GM19463 (cell line): ENCODE results near the gene FAR2.
"Not testable (repeated sequence)": the region's sequence is repeated elsewhere in the genome, so short reads cannot be mapped to it uniquely, and the experiment has no call there.

Experiments used
- ATAC-seq: cut with Tn5 transposase; IDR thresholded peaks from one replicate; pipeline ENCODE4 v1.9.1; 2021; ENCODE audit warnings: mild to moderate bottlenecking, moderate library complexity; ENCODE audit not compliant: unreplicated experiment

Gene FAR2

GRCh38 chr12:29230800-29231560 is 81.9 kb downstream of the FAR2 start:
- ATAC-seq: no peak

- ATAC-seq: no peak
Measured at GRCh38 chr12:29232086-29232485, 83.0 kb downstream of the FAR2 start.

- no peak for ATAC-seq
Measured at GRCh38 chr12:29234552-29234951, 85.5 kb downstream of the FAR2 start.

- no peak for ATAC-seq
Measured at GRCh38 chr12:29234965-29235626, 86.0 kb downstream of the FAR2 start.

GRCh38 chr12:29238822-29239291 is 89.8 kb downstream of the FAR2 start:
- no peak for ATAC-seq

GRCh38 chr12:29239336-29239735 is 90.3 kb downstream of the FAR2 start:
- ATAC-seq: no peak

- no peak for ATAC-seq
Measured at GRCh38 chr12:29240441-29240840, 91.4 kb downstream of the FAR2 start.

GRCh38 chr12:29241821-29242591 is 92.9 kb downstream of the FAR2 start:
- peak; percentile 75 for ATAC-seq

GRCh38 chr12:29242921-29243431 is 93.9 kb downstream of the FAR2 start:
- no peak for ATAC-seq

- ATAC-seq: no peak
Measured at GRCh38 chr12:29244159-29244765, 95.2 kb downstream of the FAR2 start.

- peak; percentile 28 for ATAC-seq
Measured at GRCh38 chr12:29245246-29245645, 96.2 kb downstream of the FAR2 start.

GRCh38 chr12:29249930-29250329 is 100.9 kb downstream of the FAR2 start:
- no peak for ATAC-seq

- no peak for ATAC-seq
Measured at GRCh38 chr12:29253906-29254625, 105.0 kb downstream of the FAR2 start.

GRCh38 chr12:29255042-29255441 is 106.0 kb downstream of the FAR2 start:
- ATAC-seq: no peak

GRCh38 chr12:29256598-29256997 is 107.5 kb downstream of the FAR2 start:
- ATAC-seq: no peak

- not testable (repeated sequence) for ATAC-seq
Measured at GRCh38 chr12:29257687-29258086, 108.6 kb downstream of the FAR2 start.

GRCh38 chr12:29264424-29264823 is 115.3 kb downstream of the FAR2 start:
- no peak for ATAC-seq

- ATAC-seq: no peak
Measured at GRCh38 chr12:29269706-29270408, 120.8 kb downstream of the FAR2 start.

- ATAC-seq: no peak
Measured at GRCh38 chr12:29270446-29270845, 121.4 kb downstream of the FAR2 start.
